ENCODE measurements around the gene ABCA2. TPM values are rescaled to one million over a fixed set of nuclear protein-coding genes. Genes with fewer than 3 reads are reported as not detected.

The ABCA2 gene
- total RNA-seq, 6 donors from 2014 or later = 14.7 to 49.2 (median 29.6) TPM

DNA sequence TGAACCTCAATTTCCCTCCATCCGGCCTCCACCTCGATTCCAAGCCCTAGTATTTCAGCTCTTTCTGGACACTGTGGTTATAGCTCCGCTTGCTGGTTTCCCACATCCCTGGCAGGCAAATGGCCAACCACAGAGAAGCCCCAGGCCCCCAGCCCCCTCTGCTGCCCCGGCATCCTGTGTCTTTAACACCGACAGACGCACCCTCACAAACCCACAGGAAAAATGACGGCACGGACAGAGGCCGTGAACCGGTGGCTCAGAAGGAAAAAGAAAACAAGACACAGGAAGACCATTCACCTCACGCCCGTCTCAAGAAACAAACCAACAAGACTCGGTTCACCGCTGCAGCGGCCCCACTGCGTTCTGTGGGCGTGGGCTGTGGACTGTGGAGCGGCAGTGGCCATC is 30.2 kb downstream of the ABCA2 start:
- TF ChIP-seq EP300 (IDR thresholded peaks at IDR 0.05) = no peak
- peak in 1 of 2 donors; percentile 32 for TF ChIP-seq POLR2AphosphoS5 (IDR thresholded peaks at IDR 0.05)
- TF ChIP-seq, protein P1, sequence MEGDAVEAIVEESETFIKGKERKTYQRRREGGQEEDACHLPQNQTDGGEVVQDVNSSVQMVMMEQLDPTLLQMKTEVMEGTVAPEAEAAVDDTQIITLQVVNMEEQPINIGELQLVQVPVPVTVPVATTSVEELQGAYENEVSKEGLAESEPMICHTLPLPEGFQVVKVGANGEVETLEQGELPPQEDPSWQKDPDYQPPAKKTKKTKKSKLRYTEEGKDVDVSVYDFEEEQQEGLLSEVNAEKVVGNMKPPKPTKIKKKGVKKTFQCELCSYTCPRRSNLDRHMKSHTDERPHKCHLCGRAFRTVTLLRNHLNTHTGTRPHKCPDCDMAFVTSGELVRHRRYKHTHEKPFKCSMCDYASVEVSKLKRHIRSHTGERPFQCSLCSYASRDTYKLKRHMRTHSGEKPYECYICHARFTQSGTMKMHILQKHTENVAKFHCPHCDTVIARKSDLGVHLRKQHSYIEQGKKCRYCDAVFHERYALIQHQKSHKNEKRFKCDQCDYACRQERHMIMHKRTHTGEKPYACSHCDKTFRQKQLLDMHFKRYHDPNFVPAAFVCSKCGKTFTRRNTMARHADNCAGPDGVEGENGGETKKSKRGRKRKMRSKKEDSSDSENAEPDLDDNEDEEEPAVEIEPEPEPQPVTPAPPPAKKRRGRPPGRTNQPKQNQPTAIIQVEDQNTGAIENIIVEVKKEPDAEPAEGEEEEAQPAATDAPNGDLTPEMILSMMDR (IDR thresholded peaks at IDR 0.05) = peak in 1 of 6 experiments; percentile 12
- H3K27ac ChIP-seq = peak overlapping the region in 3 of 4 donors; percentile 19 to 90 (median 73)
- no peak overlapping the region for H3K4me3 ChIP-seq
- no peaks in the 10 kb centered on the region for H3K9me3 ChIP-seq
- 46 to 49% methylated on average over 16 to 18 of the region's 18 CpGs for WGBS, 2 donors
- ATAC-seq (ENCODE audit: low FRiP score in 2 of 2) = no peak
- H3K4me1 ChIP-seq = peaks cover 62 to 83% (median 70%) of the 10 kb centered on the region in 4 donors
- H3K27me3 ChIP-seq = no peaks in the 10 kb centered on the region
- H3K36me3 ChIP-seq = peaks cover 0 to 12% (median 5%) of the 10 kb centered on the region in 4 donors
- DNase-seq = peak; percentile 47 to 69

DNA sequence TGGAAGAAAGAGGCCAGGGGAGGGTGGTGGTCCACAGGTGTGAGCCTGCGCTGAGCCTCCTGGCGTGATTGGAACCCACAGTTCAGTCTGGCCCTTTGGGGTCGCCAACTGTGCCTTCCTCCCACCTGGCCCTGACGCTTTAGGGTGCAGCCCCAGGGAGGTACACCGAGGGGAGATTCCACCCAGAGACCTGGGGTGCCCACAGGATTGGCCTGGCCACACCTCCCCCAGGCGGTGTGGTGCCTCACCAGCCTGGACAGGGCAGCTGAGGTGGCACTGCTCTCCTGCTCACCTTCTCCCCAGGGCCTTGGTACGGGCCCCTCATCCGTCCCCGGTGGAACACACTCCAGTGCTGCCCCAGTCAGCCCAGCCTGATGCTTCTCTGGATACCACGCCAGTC is 30.7 kb downstream of the ABCA2 start:
- peak overlapping the region in 3 of 4 donors; percentile 67 to 90 (median 73) for H3K27ac ChIP-seq

DNA sequence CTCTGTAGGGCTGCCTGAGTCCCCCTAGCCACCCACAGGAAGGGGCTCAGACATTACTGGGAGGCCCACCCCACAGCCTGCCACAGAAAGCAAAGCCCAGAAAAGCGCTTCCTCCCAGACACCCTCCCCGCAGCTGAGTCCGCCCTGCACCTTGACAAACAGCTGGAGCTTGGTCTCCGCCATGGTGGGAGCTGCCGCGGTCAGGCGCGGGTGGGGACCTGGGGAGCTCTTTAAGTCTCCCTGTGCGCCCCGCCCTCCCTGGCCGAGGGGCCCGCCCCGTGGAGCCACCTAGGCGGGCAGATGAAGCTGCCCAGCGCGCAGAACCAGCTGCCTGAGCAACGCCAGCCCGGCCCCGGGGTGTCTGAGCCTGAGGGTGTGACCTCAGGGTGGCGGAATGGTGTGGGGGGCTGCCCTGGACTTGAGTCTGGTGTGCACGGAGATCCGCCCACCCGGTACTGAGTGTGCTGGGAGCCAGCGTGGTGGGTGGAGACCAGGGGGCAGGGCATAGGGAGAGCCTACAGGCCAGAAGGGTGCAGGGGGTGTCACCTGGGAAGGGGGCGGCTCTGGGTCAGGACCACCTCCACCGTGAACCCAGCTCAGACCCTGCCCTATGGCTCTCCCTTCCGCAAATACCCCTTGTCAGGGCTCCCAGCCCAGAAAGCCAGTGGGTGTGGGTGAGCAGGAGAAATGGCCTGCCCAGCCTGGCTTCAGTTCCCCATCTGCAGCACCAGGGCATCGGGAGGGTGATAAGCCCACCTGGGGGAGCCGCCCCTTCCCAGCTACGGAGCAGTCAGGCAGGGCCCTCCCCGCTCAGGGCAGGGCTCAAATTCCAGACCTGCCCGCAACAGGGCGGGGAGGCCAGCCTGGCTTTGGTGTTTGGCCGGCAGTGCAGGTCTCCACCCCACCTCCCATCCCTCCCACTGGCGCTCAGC is 31.4 kb downstream of the ABCA2 start, which contains the start of gene CLIC3:
Gene CLIC3 (minus strand): TSS at position 208 of the 932 bp plus-strand sequence. CDS start 25 bp downstream, at position 183.
- peak; percentile 18 to 70 for ATAC-seq (ENCODE audit: low FRiP score in 2 of 2)
- Histone ChIP-seq H3K9me3 (no peaks in the 10 kb centered on the region), H3K4me1 (peaks cover 68 to 91% (median 74%) of the 10 kb centered on the region in 4 donors), H3K4me3 (peak within 1 kb of the TSS in 3 of 4 donors; percentile 31 to 50 (median 46)), H3K27me3 (no peaks in the 10 kb centered on the region), H3K27ac (peak within 1 kb of the TSS; percentile 67 to 90 (median 78)), H3K36me3 (peaks cover 0 to 12% (median 5%) of the 10 kb centered on the region in 4 donors)
- peak; percentile 83 to 93 for DNase-seq
- TF ChIP-seq, protein P1 (IDR thresholded peaks at IDR 0.05) = no peak
- TF ChIP-seq POLR2AphosphoS5 (IDR thresholded peaks at IDR 0.05) (peak in 1 of 2 donors; percentile 67), POLR2A (IDR thresholded peaks at IDR 0.05) (peak in 1 of 4 donors; percentile 52)
- WGBS, 2 donors = 14 to 28% methylated on average over 13 to 34 of the region's 35 CpGs

More for the DNA sequence above, 30.7 kb downstream of the ABCA2 start:
- WGBS, 2 donors = 76 to 77% methylated on average over 10 of the region's 10 CpGs
- no peak for ATAC-seq (ENCODE audit: low FRiP score in 2 of 2)
- TF ChIP-seq, protein P1 (IDR thresholded peaks at IDR 0.05) = no peak
- TF ChIP-seq POLR2AphosphoS5 (IDR thresholded peaks at IDR 0.05) (no peak), EP300 (IDR thresholded peaks at IDR 0.05) (no peak), POLR2A (IDR thresholded peaks at IDR 0.05) (no peak)
- H3K4me3 ChIP-seq = peak overlapping the region in 2 of 4 donors; percentile 46 to 50
- peaks cover 65 to 87% (median 74%) of the 10 kb centered on the region in 4 donors for H3K4me1 ChIP-seq
- no peaks in the 10 kb centered on the region for H3K27me3 ChIP-seq
- DNase-seq = peak in 1 of 2 donors; percentile 59
- H3K9me3 ChIP-seq = no peaks in the 10 kb centered on the region
- H3K36me3 ChIP-seq = peaks cover 0 to 12% (median 5%) of the 10 kb centered on the region in 4 donors

DNA sequence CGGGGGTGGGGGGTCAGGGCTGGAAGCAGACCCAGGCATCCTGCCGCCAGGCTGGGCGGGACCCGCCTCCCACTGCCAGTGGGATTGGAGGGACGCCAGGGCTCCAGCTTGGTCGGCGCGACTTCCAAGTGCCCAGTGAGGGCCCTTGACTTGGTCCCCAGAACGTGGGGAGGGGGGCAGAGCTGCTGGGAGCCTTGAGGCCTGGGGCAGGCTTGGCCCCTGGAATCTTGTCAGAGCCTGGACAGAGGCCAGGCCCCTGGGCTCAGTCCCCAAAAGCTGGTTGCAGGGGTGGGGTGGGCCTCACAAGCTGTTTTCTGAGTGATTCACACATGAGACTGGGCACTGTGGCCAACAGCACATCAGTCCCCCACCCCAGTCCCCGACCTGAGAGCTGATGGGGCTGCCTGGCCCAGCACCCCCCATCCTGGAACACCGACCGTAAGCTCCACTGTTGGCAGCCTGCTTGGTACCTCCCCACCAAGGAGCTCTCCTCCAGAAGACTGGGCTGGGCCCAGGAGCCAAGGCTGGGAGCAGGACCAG is 32.2 kb downstream of the ABCA2 start:
- peak; percentile 1 to 44 for ATAC-seq (ENCODE audit: low FRiP score in 2 of 2)
- no peak for TF ChIP-seq POLR2AphosphoS5 (IDR thresholded peaks at IDR 0.05)
- TF ChIP-seq, protein P1 (IDR thresholded peaks at IDR 0.05) = no peak
- TF ChIP-seq EP300 (IDR thresholded peaks at IDR 0.05) = no peak
- no peak for TF ChIP-seq POLR2A (IDR thresholded peaks at IDR 0.05)
- Histone ChIP-seq H3K9me3 (no peaks in the 10 kb centered on the region), H3K27ac (peak overlapping the region; percentile 67 to 90 (median 78)), H3K4me3 (peak overlapping the region in 3 of 4 donors; percentile 31 to 50 (median 46)), H3K36me3 (peaks cover 0 to 12% (median 5%) of the 10 kb centered on the region in 4 donors), H3K27me3 (no peaks in the 10 kb centered on the region), H3K4me1 (peaks cover 68 to 96% (median 70%) of the 10 kb centered on the region in 4 donors)
- WGBS, 2 donors = 8 to 43% methylated on average over 4 to 9 of the region's 12 CpGs
- peak; percentile 89 for DNase-seq
